SK-N-DZ (cell line): Measurements from ENCODE around the gene PYCARD.
"Not testable (repeated sequence)": the region's sequence is repeated elsewhere in the genome, so short reads cannot be mapped to it uniquely, and the experiment has no call there.

Source experiments
- DNase-seq: peaks from one replicate; pipeline ENCODE4 v3.0.0-alpha.2; 2015; ENCODE audit warnings: low spot score

PYCARD gene

GRCh38 chr16:31215287-31216162 lies 13.0 kb upstream of the PYCARD start:
- peak; percentile 59 for DNase-seq

- no peak for DNase-seq
Observed at GRCh38 chr16:31214708-31215286, 12.2 kb upstream of the PYCARD start.

GRCh38 chr16:31213877-31214707 lies 11.5 kb upstream of the PYCARD start, which contains the start of gene TRIM72:
TSS of gene TRIM72 (plus strand) at chr16:31214119. CDS start at chr16:31214739, 620 bp downstream.
- no peak for DNase-seq

GRCh38 chr16:31213342-31213741 lies 10.8 kb upstream of the PYCARD start:
- DNase-seq, result no peak

GRCh38 chr16:31206776-31207175 lies 4.2 kb upstream of the PYCARD start:
- no peak for DNase-seq

- DNase-seq, result no peak
Observed at GRCh38 chr16:31204871-31205666, 2.5 kb upstream of the PYCARD start.

- DNase-seq, result no peak
Observed at GRCh38 chr16:31201582-31202413, 762 bp downstream of the PYCARD start.

- no peak for DNase-seq
Observed at GRCh38 chr16:31200821-31201568, 1.6 kb downstream of the PYCARD start.

GRCh38 chr16:31200111-31200510 lies 2.4 kb downstream of the PYCARD start:
- DNase-seq, result not testable (repeated sequence)

GRCh38 chr16:31199430-31200041 lies 3.0 kb downstream of the PYCARD start:
- DNase-seq, result no peak

GRCh38 chr16:31198207-31198882 lies 4.2 kb downstream of the PYCARD start:
- DNase-seq, result no peak

GRCh38 chr16:31196324-31197088 lies 6.1 kb downstream of the PYCARD start:
- no peak for DNase-seq

GRCh38 chr16:31195861-31196260 lies 6.7 kb downstream of the PYCARD start:
- not testable (repeated sequence) for DNase-seq

- no peak for DNase-seq
Observed at GRCh38 chr16:31194898-31195297, 7.7 kb downstream of the PYCARD start.

GRCh38 chr16:31193874-31194273 lies 8.7 kb downstream of the PYCARD start:
- DNase-seq, result no peak

GRCh38 chr16:31192856-31193642 lies 9.5 kb downstream of the PYCARD start:
- no peak for DNase-seq
